A549 (cell line): ENCODE data around the gene SAPCD1.

Experiments used
- CTCF ChIP-seq: fragments of >200 bp; sonication (Bioruptor Twin); formaldehyde crosslinking; IDR thresholded peaks from 3 replicates; pipeline ENCODE4 v1.5.1; 2016
- E2F6 ChIP-seq: IDR thresholded peaks from 2 replicates; pipeline ENCODE4 v1.6.1; 2012; ENCODE audit warnings: low read depth, borderline replicate concordance
- EHMT2 ChIP-seq: fragments of 200-600 bp; sonication (generic); IDR thresholded peaks from 2 replicates; pipeline ENCODE4 v1.6.1; 2016; ENCODE audit warnings: antibody characterized with exemption, low read depth, mild to moderate bottlenecking, moderate library complexity
- EP300 ChIP-seq, 2 experiments: fragments of >200 bp; sonication (Bioruptor Twin); formaldehyde crosslinking; IDR thresholded peaks; 2 replicates in 1 of 2; 3 replicates in 1 of 2; pipeline ENCODE4 v1.6.1; 2016 to 2017
- JUN ChIP-seq, 2 experiments: fragments of >200 bp; sonication (Bioruptor Twin); formaldehyde crosslinking; IDR thresholded peaks; 2 replicates in 1 of 2; 3 replicates in 1 of 2; pipeline ENCODE4 v1.6.1; 2016 to 2017
- MAFK ChIP-seq: fragments of 450-650 bp; IDR thresholded peaks from 2 replicates; pipeline ENCODE4 v1.6.1; 2014; ENCODE audit not compliant: partially characterized antibody
- MAX ChIP-seq: IDR thresholded peaks from 2 replicates; pipeline ENCODE4 v1.6.1; 2012
- USF2 ChIP-seq: fragments of 450-650 bp; IDR thresholded peaks from 2 replicates; pipeline ENCODE4 v1.6.1; 2014; ENCODE audit warnings: antibody characterized with exemption

- TF ChIP-seq CTCF: no peak
- no peak for TF ChIP-seq JUN (IDR thresholded peaks at IDR 0.05)
- TF ChIP-seq MAX: no peak
- TF ChIP-seq MAFK: no peak
- no peak for TF ChIP-seq EHMT2
- TF ChIP-seq E2F6: no peak
- TF ChIP-seq EP300 (IDR thresholded peaks at IDR 0.05): no peak
- no peak for TF ChIP-seq USF2
Measured at GRCh38 chr6:31718265-31718664, 44.2 kb upstream of the SAPCD1 start.
